ENCODE data around the gene CEACAM21.

CEACAM21 gene

GRCh38 chr19:41575998-41576397 is at the start of gene CEACAM21:
CEACAM21 (plus strand) TSS chr19:41576166; CDS start chr19:41576275, 109 bp downstream.
- peak; percentile 61 for DNase-seq

GRCh38 chr19:41527089-41527488 is 48.9 kb upstream of the CEACAM21 start:
- DNase-seq: no peak

GRCh38 chr19:41528106-41528505 is 47.9 kb upstream of the CEACAM21 start:
- DNase-seq: no peak

- no peak for DNase-seq
Observed at GRCh38 chr19:41529484-41530183, 46.3 kb upstream of the CEACAM21 start.

GRCh38 chr19:41530184-41530534 is 45.8 kb upstream of the CEACAM21 start:
- DNase-seq: no peak

- DNase-seq: no peak
Observed at GRCh38 chr19:41530761-41531301, 45.1 kb upstream of the CEACAM21 start.

- DNase-seq: peak; percentile 84
Observed at GRCh38 chr19:41531438-41532311, 44.3 kb upstream of the CEACAM21 start.

GRCh38 chr19:41532526-41532925 is 43.4 kb upstream of the CEACAM21 start:
- no peak for DNase-seq

- no peak for DNase-seq
Observed at GRCh38 chr19:41533671-41534215, 42.2 kb upstream of the CEACAM21 start.

GRCh38 chr19:41535029-41535622 is 40.8 kb upstream of the CEACAM21 start:
- no peak for DNase-seq

GRCh38 chr19:41537789-41538188 is 38.2 kb upstream of the CEACAM21 start:
- DNase-seq: peak; percentile 49

- DNase-seq: no peak
Observed at GRCh38 chr19:41540041-41540695, 35.8 kb upstream of the CEACAM21 start.

- peak; percentile 83 for DNase-seq
Observed at GRCh38 chr19:41541990-41542584, 33.9 kb upstream of the CEACAM21 start.

GRCh38 chr19:41542622-41543021 is 33.3 kb upstream of the CEACAM21 start:
- no peak for DNase-seq

- no peak for DNase-seq
Observed at GRCh38 chr19:41543582-41543981, 32.4 kb upstream of the CEACAM21 start.

GRCh38 chr19:41545547-41545946 is 30.4 kb upstream of the CEACAM21 start:
- DNase-seq: peak; percentile 48

- DNase-seq: peak; percentile 43
Observed at GRCh38 chr19:41546386-41546789, 29.6 kb upstream of the CEACAM21 start.

- no peak for DNase-seq
Observed at GRCh38 chr19:41546961-41547360, 29.0 kb upstream of the CEACAM21 start.

- DNase-seq: no peak
Observed at GRCh38 chr19:41547569-41547968, 28.4 kb upstream of the CEACAM21 start.

- DNase-seq: no peak
Observed at GRCh38 chr19:41548047-41548446, 27.9 kb upstream of the CEACAM21 start.

- DNase-seq: peak; percentile 84
Observed at GRCh38 chr19:41548954-41549688, 26.8 kb upstream of the CEACAM21 start.
